A172 (cell line): ENCODE measurements around the gene TMEM212. TPM values are rescaled to one million over a fixed set of nuclear protein-coding genes. Genes with fewer than 3 reads are reported as not detected.

ENCODE experiments used
- DNase-seq: peaks from one replicate; pipeline ENCODE4 v3.0.0-alpha.2; 2015; ENCODE audit warnings: low spot score
- total RNA-seq: library from RNA; depleted of rRNA; stranded (reverse); fragments of >200 nt; shearing (Covaris generic); gene quantifications from 2 replicates; pipeline ENCODE4 v1.2.3, GENCODE V29; 2014; rRNA removed

The TMEM212 gene
- total RNA-seq: not detected in 2 replicates

- DNase-seq: peak; percentile 70
Observed at GRCh38 chr3:171842864-171843518, at the start of gene TMEM212. TMEM212 (plus strand) TSS chr3:171843349; CDS start chr3:171843384, 35 bp downstream.

- DNase-seq: no peak
Observed at GRCh38 chr3:171796625-171797264, 46.4 kb upstream of the TMEM212 start.

GRCh38 chr3:171797265-171797679 lies 45.9 kb upstream of the TMEM212 start:
- DNase-seq: no peak

GRCh38 chr3:171797873-171798272 lies 45.3 kb upstream of the TMEM212 start:
- no peak for DNase-seq

- no peak for DNase-seq
Observed at GRCh38 chr3:171799501-171799900, 43.6 kb upstream of the TMEM212 start.

- peak; percentile 92 for DNase-seq
Observed at GRCh38 chr3:171801738-171802589, 41.2 kb upstream of the TMEM212 start.

GRCh38 chr3:171802590-171802956 lies 40.6 kb upstream of the TMEM212 start:
- DNase-seq: no peak

GRCh38 chr3:171803044-171803443 lies 40.1 kb upstream of the TMEM212 start:
- no peak for DNase-seq

- no peak for DNase-seq
Observed at GRCh38 chr3:171804618-171805389, 38.3 kb upstream of the TMEM212 start.

- DNase-seq: no peak
Observed at GRCh38 chr3:171805687-171806086, 37.5 kb upstream of the TMEM212 start.

- DNase-seq: peak; percentile 66
Observed at GRCh38 chr3:171806200-171807128, 36.7 kb upstream of the TMEM212 start.

- no peak for DNase-seq
Observed at GRCh38 chr3:171807129-171807675, 35.9 kb upstream of the TMEM212 start.

GRCh38 chr3:171807806-171808205 lies 35.3 kb upstream of the TMEM212 start:
- DNase-seq: no peak

- DNase-seq: no peak
Observed at GRCh38 chr3:171809611-171809860, 33.6 kb upstream of the TMEM212 start.

- DNase-seq: peak; percentile 72
Observed at GRCh38 chr3:171809861-171810628, 33.1 kb upstream of the TMEM212 start, which contains the start of gene PLD1. PLD1 (minus strand) TSS chr3:171810483; CDS start chr3:171738051, 72,432 bp downstream.

GRCh38 chr3:171810629-171811294 lies 32.4 kb upstream of the TMEM212 start:
- no peak for DNase-seq

GRCh38 chr3:171811295-171811912 lies 31.7 kb upstream of the TMEM212 start:
- DNase-seq: peak; percentile 96

GRCh38 chr3:171811913-171812335 lies 31.2 kb upstream of the TMEM212 start:
- DNase-seq: peak; percentile 61

- DNase-seq: no peak
Observed at GRCh38 chr3:171812811-171813210, 30.3 kb upstream of the TMEM212 start.
